Cardiac muscle cell (in vitro differentiated cells and primary cell): ENCODE results near the gene RFTN1. TPM values are rescaled to one million over a fixed set of nuclear protein-coding genes. Genes with fewer than 3 reads are reported as not detected.

ENCODE experiments used
- DNase-seq, 2 donors: peaks; one replicate each; pipeline versions ENCODE4 v3.0.0 to v3.0.0-alpha.2; 2010 to 2017; ENCODE audit warnings: low read depth in 1 of 2, low spot score in 1 of 2
- H3K27ac ChIP-seq: fragments of 200-600 bp; sonication (generic); 2 replicates; pipeline ENCODE4 v1.5.1; 2016
- H3K27me3 ChIP-seq: fragments of 200-600 bp; sonication (generic); 2 replicates; pipeline ENCODE4 v1.6.0; 2016; ENCODE audit warnings: control low read depth
- H3K36me3 ChIP-seq: fragments of 200-600 bp; sonication (generic); 2 replicates; pipeline ENCODE4 v1.5.1; 2016; ENCODE audit warnings: control low read depth
- H3K4me1 ChIP-seq: fragments of 200-600 bp; sonication (generic); 2 replicates; pipeline ENCODE4 v1.8.1; 2017; ENCODE audit warnings: low read depth, mild to moderate bottlenecking, mixed run types
- H3K4me3 ChIP-seq: fragments of 200-600 bp; sonication (generic); 2 replicates; pipeline ENCODE4 v1.5.1; 2016; ENCODE audit warnings: mild to moderate bottlenecking
- H3K9me3 ChIP-seq: fragments of 200-600 bp; sonication (generic); 2 replicates; pipeline ENCODE4 v1.5.1; 2017; ENCODE audit warnings: low read depth, mild to moderate bottlenecking, control low read depth
- polyA plus RNA-seq: library from polyadenylated mRNA; unstranded; fragments of >200 nt; fragmentation: Nextera tagmentation; extraction: Ambion mirVana; gene quantifications from 2 replicates; pipeline ENCODE4 v1.2.1, GENCODE V29; 2016
- total RNA-seq: library from RNA; depleted of rRNA; stranded (reverse); fragments of >200 nt; gene quantifications from 2 replicates; pipeline ENCODE4 v1.2.3, GENCODE V29; 2016
- TF ChIP-seq, protein P1 (sequence below): IDR thresholded peaks from 2 replicates; pipeline ENCODE4 v1.5.1; 2012; ENCODE audit warnings: low read depth, mild to moderate bottlenecking, low read length

The RFTN1 gene
- total and polyA plus RNA-seq, 2 experiments from 2014 or later = 30.6 to 42.4 TPM

DNA sequence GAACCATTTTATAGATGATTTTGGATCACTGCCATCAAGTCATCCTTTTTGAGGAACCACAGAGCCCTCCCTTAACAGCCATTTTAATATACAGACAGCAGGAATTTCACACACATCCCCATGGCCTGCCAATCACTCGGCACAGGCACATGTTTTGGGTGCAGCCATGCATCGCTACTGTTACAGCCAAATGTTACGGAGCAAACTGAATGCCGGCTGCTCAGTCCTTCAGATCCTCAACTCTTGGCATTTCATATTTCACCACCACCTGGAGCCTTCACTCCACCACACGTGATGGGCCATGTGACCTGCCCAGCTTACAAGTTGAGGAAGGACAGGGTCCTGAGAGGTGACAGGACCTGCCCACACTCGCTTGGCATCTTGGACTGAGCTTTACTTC lies 157.7 kb downstream of the RFTN1 start:
- TF ChIP-seq, protein P1, sequence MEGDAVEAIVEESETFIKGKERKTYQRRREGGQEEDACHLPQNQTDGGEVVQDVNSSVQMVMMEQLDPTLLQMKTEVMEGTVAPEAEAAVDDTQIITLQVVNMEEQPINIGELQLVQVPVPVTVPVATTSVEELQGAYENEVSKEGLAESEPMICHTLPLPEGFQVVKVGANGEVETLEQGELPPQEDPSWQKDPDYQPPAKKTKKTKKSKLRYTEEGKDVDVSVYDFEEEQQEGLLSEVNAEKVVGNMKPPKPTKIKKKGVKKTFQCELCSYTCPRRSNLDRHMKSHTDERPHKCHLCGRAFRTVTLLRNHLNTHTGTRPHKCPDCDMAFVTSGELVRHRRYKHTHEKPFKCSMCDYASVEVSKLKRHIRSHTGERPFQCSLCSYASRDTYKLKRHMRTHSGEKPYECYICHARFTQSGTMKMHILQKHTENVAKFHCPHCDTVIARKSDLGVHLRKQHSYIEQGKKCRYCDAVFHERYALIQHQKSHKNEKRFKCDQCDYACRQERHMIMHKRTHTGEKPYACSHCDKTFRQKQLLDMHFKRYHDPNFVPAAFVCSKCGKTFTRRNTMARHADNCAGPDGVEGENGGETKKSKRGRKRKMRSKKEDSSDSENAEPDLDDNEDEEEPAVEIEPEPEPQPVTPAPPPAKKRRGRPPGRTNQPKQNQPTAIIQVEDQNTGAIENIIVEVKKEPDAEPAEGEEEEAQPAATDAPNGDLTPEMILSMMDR = no peak
- Histone ChIP-seq H3K4me1 (peaks cover 11% of the 10 kb centered on the region), H3K9me3 (no peaks in the 10 kb centered on the region), H3K36me3 (no peaks in the 10 kb centered on the region), H3K4me3 (no peak overlapping the region), H3K27me3 (no peaks in the 10 kb centered on the region), H3K27ac (no peak overlapping the region)
- DNase-seq = no peak

DNA sequence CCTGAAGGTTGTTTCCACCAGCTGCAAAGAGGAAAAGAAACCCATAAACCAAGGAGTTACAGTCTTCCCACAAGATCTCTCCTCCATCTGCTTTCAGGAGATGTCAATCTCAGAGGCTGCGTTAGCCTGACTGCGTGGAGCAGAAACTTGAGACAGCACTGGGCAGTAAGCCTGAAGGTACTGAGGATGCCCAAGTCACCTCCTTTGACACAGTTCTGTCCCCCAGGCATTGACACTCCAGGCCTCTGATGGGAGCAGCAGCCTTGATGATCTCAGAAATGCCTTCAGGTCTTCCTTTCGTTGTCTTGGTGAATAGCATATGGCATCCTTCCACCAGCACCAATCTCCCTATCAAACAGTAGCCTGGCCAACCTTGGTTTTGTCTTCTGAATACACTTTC lies 159.2 kb downstream of the RFTN1 start:
- TF ChIP-seq, protein P1 = no peak

DNA sequence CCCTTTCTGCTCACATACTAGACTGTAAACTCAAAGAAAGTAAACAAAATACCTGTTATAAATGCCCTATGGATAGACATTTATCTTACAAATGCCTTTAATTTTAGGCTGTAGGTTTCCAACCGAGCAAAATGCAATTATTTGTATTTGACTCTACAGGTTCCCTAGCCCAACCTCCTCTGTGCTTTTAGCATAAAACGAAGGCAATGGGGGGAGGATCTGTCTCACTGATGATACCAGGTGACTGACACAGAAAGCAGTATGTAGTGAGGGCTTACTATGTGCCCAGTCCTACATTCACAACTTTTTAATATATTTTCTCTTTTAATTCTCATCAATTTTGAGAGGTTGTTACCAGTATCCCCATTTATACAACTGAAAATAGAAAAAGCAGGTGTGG lies 161.1 kb downstream of the RFTN1 start:
- H3K4me3 ChIP-seq = no peak overlapping the region
- no peak overlapping the region for H3K27ac ChIP-seq
- H3K27me3 ChIP-seq = no peaks in the 10 kb centered on the region
- TF ChIP-seq, protein P1 = no peak
- H3K4me1 ChIP-seq = no peaks in the 10 kb centered on the region
- no peaks in the 10 kb centered on the region for H3K9me3 ChIP-seq
- H3K36me3 ChIP-seq = no peaks in the 10 kb centered on the region
- no peak for DNase-seq

More for the DNA sequence above, 159.2 kb downstream of the RFTN1 start:
- no peaks in the 10 kb centered on the region for H3K27me3 ChIP-seq
- H3K4me1 ChIP-seq = peaks cover 6% of the 10 kb centered on the region
- no peaks in the 10 kb centered on the region for H3K36me3 ChIP-seq
- H3K4me3 ChIP-seq = no peak overlapping the region
- DNase-seq = no peak
- H3K27ac ChIP-seq = no peak overlapping the region
- no peaks in the 10 kb centered on the region for H3K9me3 ChIP-seq

- TF ChIP-seq, protein P1 = no peak
- no peak for DNase-seq
- no peak overlapping the region for H3K27ac ChIP-seq
Measured at GRCh38 chr3:16350597-16351318, 162.7 kb downstream of the RFTN1 start.

DNA sequence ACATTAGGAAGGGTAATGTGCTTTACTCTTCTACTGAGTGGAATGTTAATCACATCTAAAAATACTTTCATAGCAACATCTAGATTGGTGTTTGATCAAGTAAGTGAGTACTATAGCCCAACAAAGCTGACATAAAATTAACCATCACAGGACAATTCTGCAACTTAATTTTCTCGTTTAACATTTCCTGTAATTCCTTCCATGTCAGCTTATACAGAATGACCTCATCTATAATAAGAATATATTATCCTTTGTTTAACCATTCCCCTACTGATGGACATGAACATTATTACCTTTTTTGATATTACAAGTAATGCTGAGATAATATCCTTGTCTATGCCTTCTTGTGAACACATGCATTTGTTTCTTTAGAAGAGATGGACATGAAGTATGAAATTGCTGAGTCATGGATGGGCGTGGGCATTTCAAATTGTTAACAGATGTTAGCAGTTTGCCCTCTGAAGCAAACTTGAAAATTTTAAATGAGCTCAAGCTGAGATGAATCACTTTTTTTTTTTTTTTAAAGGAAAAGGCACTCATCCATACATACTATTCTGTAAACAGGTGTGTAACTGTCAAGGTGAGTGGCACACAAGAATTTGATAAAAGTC lies 163.4 kb downstream of the RFTN1 start:
- TF ChIP-seq, protein P1 = no peak
- H3K4me1 ChIP-seq = no peaks in the 10 kb centered on the region
- peak in 1 of 2 donors; percentile 74 for DNase-seq
- no peak overlapping the region for H3K4me3 ChIP-seq
- H3K27me3 ChIP-seq = no peaks in the 10 kb centered on the region
- H3K27ac ChIP-seq = no peak overlapping the region
- H3K36me3 ChIP-seq = no peaks in the 10 kb centered on the region
- no peaks in the 10 kb centered on the region for H3K9me3 ChIP-seq

More at GRCh38 chr3:16350597-16351318, 162.7 kb downstream of the RFTN1 start:
- Histone ChIP-seq H3K9me3 (no peaks in the 10 kb centered on the region), H3K27me3 (no peaks in the 10 kb centered on the region), H3K36me3 (no peaks in the 10 kb centered on the region), H3K4me1 (no peaks in the 10 kb centered on the region), H3K4me3 (no peak overlapping the region)
